Measurements from ENCODE around the gene ZNF19.

ZNF19 gene

DNA sequence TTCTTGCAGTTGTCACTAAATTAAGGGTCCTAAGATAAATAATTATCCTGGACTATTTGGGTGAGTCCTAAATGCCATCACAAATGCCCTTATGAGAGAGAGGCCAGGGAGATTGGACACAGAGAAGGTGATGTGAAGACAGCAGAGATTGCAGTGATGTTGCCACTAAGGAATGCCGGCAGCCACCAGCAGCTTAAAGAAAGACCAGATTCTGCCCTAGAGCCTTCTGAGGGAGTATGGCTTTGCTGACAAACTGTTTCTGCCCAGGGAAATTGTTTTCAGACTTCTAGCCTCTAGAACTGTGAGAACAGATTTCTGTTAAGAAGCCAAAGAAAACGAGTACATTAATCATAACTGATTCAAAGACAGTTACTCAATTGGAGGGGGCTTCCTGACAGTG, 17.1 kb downstream of the ZNF19 start:
- Histone ChIP-seq H3K36me3 (ENCODE audit: insufficient read depth, low read length) (no peaks in the 10 kb centered on the region), H3K9me2 (replicated peaks; ENCODE audit: low read depth, low read length) (no peaks in the 10 kb centered on the region), H2AFZ (ENCODE audit: low read length) (no peak overlapping the region), H3K4me1 (ENCODE audit: insufficient read depth, low read length, poor library complexity, severe bottlenecking) (no peaks in the 10 kb centered on the region), H3F3A (ENCODE audit: low read depth) (no peaks in the 10 kb centered on the region), H3K4me3 (ENCODE audit: low read length, poor library complexity, severe bottlenecking) (no peak overlapping the region), H3K4me2 (ENCODE audit: low read depth, low read length, poor library complexity, severe bottlenecking) (no peak overlapping the region), H3K79me2 (ENCODE audit: insufficient read depth, low read length) (no peaks in the 10 kb centered on the region), H4K20me1 (ENCODE audit: insufficient read depth, low read length, poor library complexity, severe bottlenecking) (peaks cover 3% of the 10 kb centered on the region), H3K9ac (ENCODE audit: low read depth, low read length, poor library complexity, severe bottlenecking) (no peak overlapping the region), H3K9me3 (ENCODE audit: insufficient read depth, low read depth, low read length) (no peaks in the 10 kb centered on the region), H3K27me3 (ENCODE audit: insufficient read depth, low read length, poor library complexity, severe bottlenecking) (no peaks in the 10 kb centered on the region)
- TF ChIP-seq, protein P1, sequence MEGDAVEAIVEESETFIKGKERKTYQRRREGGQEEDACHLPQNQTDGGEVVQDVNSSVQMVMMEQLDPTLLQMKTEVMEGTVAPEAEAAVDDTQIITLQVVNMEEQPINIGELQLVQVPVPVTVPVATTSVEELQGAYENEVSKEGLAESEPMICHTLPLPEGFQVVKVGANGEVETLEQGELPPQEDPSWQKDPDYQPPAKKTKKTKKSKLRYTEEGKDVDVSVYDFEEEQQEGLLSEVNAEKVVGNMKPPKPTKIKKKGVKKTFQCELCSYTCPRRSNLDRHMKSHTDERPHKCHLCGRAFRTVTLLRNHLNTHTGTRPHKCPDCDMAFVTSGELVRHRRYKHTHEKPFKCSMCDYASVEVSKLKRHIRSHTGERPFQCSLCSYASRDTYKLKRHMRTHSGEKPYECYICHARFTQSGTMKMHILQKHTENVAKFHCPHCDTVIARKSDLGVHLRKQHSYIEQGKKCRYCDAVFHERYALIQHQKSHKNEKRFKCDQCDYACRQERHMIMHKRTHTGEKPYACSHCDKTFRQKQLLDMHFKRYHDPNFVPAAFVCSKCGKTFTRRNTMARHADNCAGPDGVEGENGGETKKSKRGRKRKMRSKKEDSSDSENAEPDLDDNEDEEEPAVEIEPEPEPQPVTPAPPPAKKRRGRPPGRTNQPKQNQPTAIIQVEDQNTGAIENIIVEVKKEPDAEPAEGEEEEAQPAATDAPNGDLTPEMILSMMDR (conservative IDR thresholded peaks at IDR 0.05; ENCODE audit: low read length), result no peak
- no peak for TF ChIP-seq EZH2phosphoT487 (IDR thresholded peaks at IDR 0.05; ENCODE audit: borderline replicate concordance)

DNA sequence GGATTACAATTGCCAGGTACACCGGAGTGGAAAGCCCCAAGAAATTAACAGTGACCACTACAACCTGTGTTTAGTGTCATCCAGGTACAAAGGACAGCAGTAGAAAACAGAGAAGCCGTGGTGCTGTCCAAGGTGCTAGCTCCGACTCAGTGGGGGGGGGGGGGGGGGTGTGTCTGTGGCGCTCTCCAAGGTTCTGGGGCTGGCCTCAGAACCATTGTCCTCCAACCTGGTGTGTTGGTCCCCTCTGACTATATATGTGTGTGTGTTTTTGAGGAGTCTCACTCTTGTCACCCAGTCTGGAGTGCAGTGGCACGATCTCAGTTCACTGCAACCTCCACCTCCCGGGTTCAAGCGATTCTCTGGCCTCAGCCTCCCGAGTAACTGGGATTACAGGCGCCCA, 21.3 kb downstream of the ZNF19 start:
- no peaks in the 10 kb centered on the region for H3K36me3 ChIP-seq (ENCODE audit: insufficient read depth, low read length)

DNA sequence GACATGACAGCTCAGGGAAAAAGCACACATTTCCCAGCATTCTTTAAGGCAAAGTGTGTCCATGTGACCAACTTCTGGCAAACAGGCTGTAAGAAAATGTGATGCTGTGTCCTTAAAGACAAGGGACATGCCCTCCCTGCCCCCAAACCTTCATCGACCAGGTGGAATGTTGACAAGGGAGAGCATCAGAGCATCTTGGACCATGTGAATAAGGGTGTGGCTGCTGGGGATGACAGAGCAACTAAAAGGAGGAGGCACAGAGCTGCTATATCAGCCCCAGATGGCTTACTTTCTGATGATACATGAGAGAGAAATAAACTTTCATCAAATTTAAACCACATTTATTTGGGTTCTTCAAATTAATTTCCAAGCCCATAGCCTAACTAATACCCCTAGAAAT, 24.9 kb downstream of the ZNF19 start:
- Histone ChIP-seq H3K4me3 (ENCODE audit: low read length, poor library complexity, severe bottlenecking) (no peak overlapping the region), H3K36me3 (ENCODE audit: insufficient read depth, low read length) (no peaks in the 10 kb centered on the region)

More for the DNA sequence above, 21.3 kb downstream of the ZNF19 start:
- Histone ChIP-seq H3K79me2 (ENCODE audit: insufficient read depth, low read length) (no peaks in the 10 kb centered on the region), H3F3A (ENCODE audit: low read depth) (no peaks in the 10 kb centered on the region), H4K20me1 (ENCODE audit: insufficient read depth, low read length, poor library complexity, severe bottlenecking) (peaks cover 3% of the 10 kb centered on the region), H3K4me3 (ENCODE audit: low read length, poor library complexity, severe bottlenecking) (no peak overlapping the region), H3K9ac (ENCODE audit: low read depth, low read length, poor library complexity, severe bottlenecking) (no peak overlapping the region), H3K4me1 (ENCODE audit: insufficient read depth, low read length, poor library complexity, severe bottlenecking) (peaks cover under 1% of the 10 kb centered on the region), H3K9me3 (ENCODE audit: insufficient read depth, low read depth, low read length) (no peaks in the 10 kb centered on the region), H3K4me2 (ENCODE audit: low read depth, low read length, poor library complexity, severe bottlenecking) (no peak overlapping the region), H3K9me2 (replicated peaks; ENCODE audit: low read depth, low read length) (no peaks in the 10 kb centered on the region), H2AFZ (ENCODE audit: low read length) (no peak overlapping the region), H3K27me3 (ENCODE audit: insufficient read depth, low read length, poor library complexity, severe bottlenecking) (no peaks in the 10 kb centered on the region)
- TF ChIP-seq EZH2phosphoT487 (IDR thresholded peaks at IDR 0.05; ENCODE audit: borderline replicate concordance), result no peak
- TF ChIP-seq, protein P1 (conservative IDR thresholded peaks at IDR 0.05; ENCODE audit: low read length), result no peak

More for the DNA sequence above, 24.9 kb downstream of the ZNF19 start:
- Histone ChIP-seq H3K9ac (ENCODE audit: low read depth, low read length, poor library complexity, severe bottlenecking) (no peak overlapping the region), H3K4me1 (ENCODE audit: insufficient read depth, low read length, poor library complexity, severe bottlenecking) (peaks cover 19% of the 10 kb centered on the region), H3K27me3 (ENCODE audit: insufficient read depth, low read length, poor library complexity, severe bottlenecking) (no peaks in the 10 kb centered on the region), H3F3A (ENCODE audit: low read depth) (no peaks in the 10 kb centered on the region), H3K9me2 (replicated peaks; ENCODE audit: low read depth, low read length) (no peaks in the 10 kb centered on the region), H2AFZ (ENCODE audit: low read length) (no peak overlapping the region), H3K4me2 (ENCODE audit: low read depth, low read length, poor library complexity, severe bottlenecking) (no peak overlapping the region), H3K9me3 (ENCODE audit: insufficient read depth, low read depth, low read length) (no peaks in the 10 kb centered on the region), H3K79me2 (ENCODE audit: insufficient read depth, low read length) (peaks cover 19% of the 10 kb centered on the region), H4K20me1 (ENCODE audit: insufficient read depth, low read length, poor library complexity, severe bottlenecking) (peaks cover 3% of the 10 kb centered on the region)
- TF ChIP-seq, protein P1 (conservative IDR thresholded peaks at IDR 0.05; ENCODE audit: low read length), result no peak
